ENCODE data around the gene SSU72.

Gene SSU72

GRCh38 chr1:1610796-1611195 lies 36.1 kb upstream of the SSU72 start:
- DNase-seq (ENCODE audit: low read depth), result no peak

DNA sequence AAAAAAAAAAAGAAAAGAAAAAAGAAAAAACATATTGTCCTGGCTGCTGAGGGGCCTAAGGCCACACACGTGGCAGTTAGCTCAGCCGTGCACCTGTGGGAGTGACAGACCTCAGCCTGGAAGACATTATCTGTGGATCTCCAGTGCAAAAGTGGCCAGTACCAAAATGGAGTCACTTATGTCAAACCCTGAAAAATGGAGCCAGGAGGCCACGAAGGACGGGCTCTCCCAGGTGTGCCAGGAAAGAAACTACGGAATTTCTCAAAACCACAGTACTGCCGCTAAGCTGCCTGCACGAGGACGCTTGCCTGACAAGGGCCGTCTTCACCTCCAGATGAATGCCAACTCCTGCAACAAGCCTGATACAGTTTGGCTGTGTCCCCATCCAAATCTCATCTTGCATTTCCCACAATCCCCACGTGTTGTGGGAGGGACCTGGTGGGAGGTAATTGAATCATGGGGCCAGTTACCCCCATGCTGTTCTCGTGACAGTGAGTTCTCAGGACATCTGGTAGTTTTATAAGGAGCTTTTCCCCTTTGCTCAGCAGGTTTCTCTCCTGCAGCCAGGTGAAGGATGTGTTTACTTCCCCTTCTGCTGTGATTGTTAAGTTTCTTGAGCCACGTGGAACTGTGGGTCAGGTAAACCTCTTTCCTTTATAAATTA lies 35.3 kb upstream of the SSU72 start:
- DNase-seq (ENCODE audit: low read depth), result no peak

DNA sequence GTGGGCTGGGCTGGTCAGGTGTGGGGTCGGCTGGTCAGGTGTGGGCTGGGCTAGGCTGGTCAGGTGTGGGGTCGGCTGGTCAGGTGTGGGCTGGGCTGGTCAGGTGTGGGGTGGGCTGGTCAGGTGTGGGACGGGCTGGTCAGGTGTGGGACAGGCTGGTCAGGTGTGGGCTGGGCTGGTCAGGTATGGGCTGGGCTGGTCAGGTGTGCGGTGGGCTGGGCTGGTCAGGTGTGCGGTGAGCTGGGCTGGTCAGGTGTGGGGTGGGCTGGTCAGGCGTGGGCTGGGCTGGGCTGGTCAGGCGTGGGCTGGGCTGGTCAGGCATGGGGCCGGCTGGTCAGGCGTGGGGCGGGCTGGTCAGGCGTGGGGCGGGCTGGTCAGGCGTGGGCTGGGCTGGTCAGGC lies 31.6 kb upstream of the SSU72 start:
- DNase-seq (ENCODE audit: low read depth), result no peak

GRCh38 chr1:1605724-1606123 lies 31.1 kb upstream of the SSU72 start:
- DNase-seq (ENCODE audit: low read depth), result no peak

GRCh38 chr1:1605034-1605591 lies 30.4 kb upstream of the SSU72 start:
- no peak for DNase-seq (ENCODE audit: low read depth)

DNA sequence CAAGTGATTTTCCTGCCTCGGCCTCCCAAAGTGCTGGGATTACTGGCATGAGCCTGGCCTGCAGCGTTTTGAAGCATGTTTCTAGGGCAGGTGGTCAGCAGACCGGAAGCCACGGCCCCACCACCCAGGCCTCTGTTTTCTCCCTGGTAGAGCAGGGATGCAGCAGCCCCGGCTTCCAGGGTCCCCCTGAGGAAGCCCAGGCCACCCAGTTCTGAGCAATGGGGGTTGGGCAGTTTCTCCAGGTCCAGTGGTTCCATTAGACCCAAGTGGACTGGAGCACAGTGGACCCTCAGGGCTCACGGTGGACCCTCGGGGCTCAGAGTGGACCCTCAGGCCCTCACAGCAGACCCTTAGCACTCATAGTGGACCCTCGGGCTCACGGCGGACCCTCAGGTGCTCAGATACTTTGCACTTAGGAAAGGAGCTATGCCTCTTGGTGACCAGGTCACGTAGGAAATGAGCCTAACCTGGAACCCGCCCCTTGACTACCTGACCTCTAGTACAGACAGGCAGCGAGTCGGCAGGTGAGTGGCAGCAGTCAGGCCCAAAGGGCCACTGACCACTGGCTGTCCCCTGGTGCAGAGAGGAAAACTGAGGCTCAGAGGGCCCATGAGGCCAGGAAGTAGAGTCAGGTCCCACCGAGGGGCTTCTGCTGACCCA lies 29.8 kb upstream of the SSU72 start:
- DNase-seq (ENCODE audit: low read depth), result no peak

DNA sequence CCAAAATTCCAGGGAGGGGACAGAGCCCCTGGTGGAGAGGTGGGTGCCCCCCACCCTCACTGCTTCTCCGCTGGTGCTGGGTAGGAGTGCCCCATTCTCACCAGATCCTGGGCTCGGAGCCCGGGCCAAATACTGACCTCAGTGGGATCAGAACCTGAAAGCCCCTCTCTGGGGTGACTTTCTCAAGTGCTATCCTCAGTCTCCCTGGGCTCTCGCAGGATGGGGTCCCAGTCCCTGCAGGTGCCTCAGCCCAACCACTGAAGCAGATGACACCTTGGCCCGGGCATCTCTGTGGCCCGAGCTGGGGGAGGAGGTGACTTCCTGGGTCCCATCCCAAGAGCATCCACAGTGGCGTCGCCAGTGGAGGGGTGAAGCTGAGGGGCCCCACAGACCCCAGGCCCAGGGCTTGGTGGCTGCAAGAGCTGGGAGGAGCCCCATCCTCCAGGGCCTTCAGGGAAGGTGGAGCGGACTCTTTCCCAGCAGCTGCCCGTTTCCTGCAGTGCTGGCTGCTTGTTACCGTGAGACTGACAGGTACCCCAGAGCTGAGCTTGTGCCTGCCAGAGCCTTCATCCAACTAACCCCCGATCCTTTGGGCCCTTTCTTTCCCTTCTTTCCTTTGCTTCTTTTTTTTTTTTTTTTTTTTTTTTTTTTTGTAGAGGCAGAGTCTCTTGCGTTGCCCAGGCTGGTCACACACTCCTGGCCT lies 29.2 kb upstream of the SSU72 start:
- DNase-seq (ENCODE audit: low read depth), result no peak

DNA sequence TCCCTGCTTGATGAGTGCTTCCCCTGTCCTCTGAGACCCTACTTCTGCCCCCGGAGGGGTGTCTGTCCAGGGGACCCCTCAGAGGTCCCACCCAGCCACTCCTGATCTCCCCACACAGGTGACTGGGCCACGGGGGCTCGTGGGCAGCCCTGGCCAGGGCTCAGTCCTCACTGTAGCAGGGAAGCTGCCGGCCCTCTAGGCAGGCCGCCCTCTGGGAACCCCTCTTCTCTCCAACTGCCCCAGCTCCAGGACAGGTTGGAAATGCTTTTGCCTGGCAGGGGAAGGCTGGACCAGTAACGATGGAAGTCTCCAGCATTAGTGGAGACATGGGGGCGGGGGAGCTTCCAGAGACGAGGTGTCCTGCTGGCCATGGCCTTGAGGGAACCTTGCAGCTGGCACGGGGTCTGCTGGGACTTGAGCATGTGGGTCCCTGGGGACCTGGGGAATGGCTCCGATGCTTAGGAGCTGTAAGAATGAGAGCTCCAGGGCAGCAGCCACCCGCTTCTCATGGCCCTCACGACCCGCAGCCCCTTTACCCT lies 28.4 kb upstream of the SSU72 start:
- DNase-seq (ENCODE audit: low read depth), result no peak

DNA sequence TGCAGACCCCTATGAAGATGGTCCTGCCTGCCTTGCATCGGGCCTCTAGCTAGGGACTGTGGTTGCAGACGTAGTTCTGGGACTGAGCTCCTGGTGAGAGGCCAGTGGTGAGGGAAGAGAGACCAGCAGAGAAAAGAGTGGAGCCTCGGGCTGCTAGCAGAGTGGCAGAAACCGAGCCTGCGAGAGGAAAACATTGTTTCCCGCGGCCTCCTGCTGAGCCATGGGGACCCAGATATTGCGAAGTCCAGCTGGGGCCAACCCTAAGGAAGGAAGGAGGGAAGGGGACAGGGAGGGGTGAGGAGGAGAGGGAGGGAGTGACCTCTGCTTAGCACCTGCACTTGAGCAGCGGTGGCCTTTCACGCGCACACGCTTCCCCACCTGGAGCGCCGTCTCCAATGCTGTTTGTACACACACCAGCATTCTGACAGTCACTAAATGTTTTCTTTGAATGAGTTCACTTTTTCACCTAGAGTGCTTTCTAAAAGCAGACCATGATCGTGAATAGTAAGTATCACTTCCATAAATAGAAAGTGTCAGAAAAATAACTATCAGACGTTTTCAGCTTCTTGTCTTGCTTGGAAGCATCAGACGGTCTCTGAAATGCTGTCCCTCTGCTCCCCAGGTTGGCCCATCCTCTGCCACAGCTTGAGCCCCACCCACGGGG lies 27.8 kb upstream of the SSU72 start:
- no peak for DNase-seq (ENCODE audit: low read depth)

GRCh38 chr1:1601564-1602303 lies 27.1 kb upstream of the SSU72 start:
- DNase-seq (ENCODE audit: low read depth), result no peak

- no peak for DNase-seq (ENCODE audit: low read depth)
Measured at GRCh38 chr1:1600861-1601563, 26.3 kb upstream of the SSU72 start.

DNA sequence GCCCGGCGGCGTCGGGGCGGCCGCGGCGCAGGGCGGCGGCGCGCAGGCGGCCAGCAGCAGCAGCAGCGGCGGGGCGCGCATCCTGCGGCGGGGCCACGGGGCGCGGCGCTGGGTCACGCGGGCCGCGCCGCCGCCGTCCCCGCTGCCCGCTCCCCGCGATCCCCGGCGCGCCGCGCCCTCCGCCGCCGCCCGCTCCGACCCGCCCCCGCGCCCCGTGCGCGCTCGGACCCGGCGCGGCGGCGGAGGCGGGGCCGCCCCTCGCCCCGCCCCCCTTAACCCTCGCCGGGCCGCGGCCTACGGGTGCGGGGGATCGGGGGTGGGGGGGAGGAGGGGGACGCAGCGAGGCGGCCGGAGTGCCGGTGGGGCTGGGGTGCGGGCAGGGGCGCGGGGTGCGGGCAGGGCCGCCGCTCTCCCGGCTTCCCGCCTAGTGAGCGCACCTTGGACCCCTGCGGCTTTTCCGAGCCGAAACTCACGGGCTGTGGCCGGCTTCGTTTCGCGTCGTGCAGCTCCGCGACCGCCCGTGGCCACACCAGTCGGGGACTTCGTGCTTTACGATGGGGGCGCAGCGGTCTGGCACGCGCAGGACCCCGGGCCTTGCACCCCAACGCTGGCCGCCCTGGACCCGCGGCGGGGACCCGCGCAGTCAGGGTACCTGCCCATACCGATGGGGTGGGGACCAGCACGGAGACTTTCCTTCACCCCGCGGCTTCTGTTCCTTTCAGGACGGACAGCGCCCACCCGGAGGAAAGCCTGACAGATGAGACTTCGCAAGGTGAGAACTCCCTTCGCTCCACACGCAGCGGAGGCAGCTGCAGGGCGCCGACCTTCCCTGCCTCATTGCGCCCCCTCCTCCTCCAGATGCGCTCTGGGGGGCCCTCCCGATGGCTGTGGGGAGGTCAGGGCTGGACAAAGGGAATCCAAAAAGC lies 25.5 kb upstream of the SSU72 start, which contains the start of gene FNDC10:
Gene FNDC10 (minus strand): TSS at position 201 of the 926 bp plus-strand sequence. CDS start 120 bp downstream, at position 81.
- no peak for DNase-seq (ENCODE audit: low read depth)

DNA sequence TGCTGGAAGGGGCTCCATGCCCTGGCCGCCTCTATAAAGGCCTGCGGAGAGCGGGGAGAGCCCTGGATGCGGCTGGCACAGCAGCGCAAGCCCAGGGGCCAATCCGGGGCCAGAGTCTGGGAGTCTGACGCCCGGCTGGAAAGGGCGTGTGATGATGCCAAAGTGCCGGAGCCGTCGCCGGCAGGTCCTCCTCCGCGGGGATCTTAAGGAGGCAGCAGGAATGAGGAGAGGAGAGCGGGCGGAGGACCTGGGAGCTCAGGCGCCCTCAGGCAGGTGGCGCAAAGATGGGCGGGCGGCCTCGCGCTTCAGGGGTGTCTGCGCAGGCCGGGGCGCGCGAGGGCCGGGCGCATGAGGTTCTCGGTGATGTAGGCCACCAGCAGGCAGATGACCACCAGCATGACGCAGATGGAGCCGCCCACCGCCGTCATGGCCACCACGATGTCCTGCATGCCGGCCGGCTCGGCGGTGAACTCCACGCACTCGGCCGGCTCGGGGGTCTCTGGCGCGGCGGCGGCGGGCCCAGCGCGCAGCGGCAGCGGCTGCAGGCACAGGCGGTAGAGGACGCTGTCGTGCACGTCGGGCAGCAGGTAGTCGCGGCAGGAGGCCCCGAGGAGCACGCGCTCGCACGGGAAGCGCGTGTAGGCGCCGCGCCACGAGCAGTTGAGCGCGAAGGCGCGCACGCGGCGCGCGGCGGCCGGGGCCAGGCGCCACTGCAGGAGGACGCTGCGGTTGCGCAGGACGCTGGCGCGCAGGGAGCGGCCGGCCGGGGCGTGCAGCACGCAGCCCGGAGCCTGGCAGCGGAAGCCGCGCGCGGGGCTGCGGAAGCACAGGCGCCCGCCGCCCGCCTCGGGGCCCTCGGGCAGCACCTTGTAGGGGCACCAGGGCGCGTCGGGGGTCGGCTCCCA lies 24.6 kb upstream of the SSU72 start:
- no peak for DNase-seq (ENCODE audit: low read depth)

- no peak for DNase-seq (ENCODE audit: low read depth)
Measured at GRCh38 chr1:1598720-1599029, 24.0 kb upstream of the SSU72 start.

GRCh38 chr1:1598051-1598719 lies 23.5 kb upstream of the SSU72 start:
- no peak for DNase-seq (ENCODE audit: low read depth)

GRCh38 chr1:1597275-1597930 lies 22.7 kb upstream of the SSU72 start:
- DNase-seq (ENCODE audit: low read depth), result no peak

DNA sequence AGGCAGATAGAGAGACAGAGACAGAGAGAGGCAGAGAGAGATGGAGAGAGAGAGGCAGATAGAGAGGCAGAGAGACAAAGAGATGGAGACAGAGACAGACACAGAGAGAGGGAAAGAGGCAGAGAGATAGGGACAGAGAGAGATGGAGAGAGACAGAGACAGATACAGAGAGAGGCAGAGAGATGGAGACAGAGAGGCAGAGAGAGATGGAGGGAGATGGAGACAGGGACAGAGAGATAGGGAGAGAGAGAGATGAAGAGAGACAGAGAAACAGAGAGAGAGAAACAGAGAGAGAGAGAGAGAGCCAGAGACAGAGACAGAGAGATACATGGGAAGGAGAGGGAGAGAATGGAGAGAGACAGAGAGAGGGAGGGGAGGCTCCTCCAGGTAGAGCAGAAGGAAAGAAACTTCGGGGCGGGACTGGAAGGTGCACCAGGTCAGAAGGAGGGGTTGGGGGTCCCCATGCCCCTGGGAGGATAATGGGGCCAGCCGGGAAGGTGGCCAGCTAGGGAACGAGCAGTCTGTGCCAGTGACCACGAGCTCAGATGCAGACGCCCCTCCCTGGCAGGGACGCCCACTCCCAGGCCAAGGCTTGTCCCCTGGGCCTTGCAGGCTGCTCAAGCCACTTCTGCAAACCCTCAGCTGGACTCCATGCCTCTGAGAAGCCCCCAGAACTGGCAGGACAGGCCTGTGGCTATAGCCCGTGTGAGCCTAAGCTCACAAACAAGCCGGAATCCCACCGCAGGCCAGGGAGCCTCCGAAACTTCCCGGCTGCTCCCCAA lies 22.0 kb upstream of the SSU72 start:
- no peak for DNase-seq (ENCODE audit: low read depth)
